ENCODE measurements around the gene LSAMP.

- TF ChIP-seq CTCF (IDR thresholded peaks at IDR 0.05; ENCODE audit: low read depth, low read length) (no peak), EZH2phosphoT487 (IDR thresholded peaks at IDR 0.05; ENCODE audit: low read depth) (no peak)
Measured at GRCh38 chr3:116263842-116264545, 181.3 kb downstream of the LSAMP start.
